IPS-NIHi7 (cell line): ENCODE results near the gene KRT3.

Experiments
- DNase-seq: peaks from one replicate; pipeline ENCODE4 v3.0.0; 2012; ENCODE audit warnings: mixed read lengths; ENCODE audit errors: extremely low spot score

Gene KRT3

GRCh38 chr12:52813885-52814709 is 18.2 kb upstream of the KRT3 start, which contains the start of gene KRT4:
Gene KRT4, minus strand, starts transcription at chr12:52814116. Its CDS starts 58 bp downstream, at chr12:52814058.
- no peak for DNase-seq

DNA sequence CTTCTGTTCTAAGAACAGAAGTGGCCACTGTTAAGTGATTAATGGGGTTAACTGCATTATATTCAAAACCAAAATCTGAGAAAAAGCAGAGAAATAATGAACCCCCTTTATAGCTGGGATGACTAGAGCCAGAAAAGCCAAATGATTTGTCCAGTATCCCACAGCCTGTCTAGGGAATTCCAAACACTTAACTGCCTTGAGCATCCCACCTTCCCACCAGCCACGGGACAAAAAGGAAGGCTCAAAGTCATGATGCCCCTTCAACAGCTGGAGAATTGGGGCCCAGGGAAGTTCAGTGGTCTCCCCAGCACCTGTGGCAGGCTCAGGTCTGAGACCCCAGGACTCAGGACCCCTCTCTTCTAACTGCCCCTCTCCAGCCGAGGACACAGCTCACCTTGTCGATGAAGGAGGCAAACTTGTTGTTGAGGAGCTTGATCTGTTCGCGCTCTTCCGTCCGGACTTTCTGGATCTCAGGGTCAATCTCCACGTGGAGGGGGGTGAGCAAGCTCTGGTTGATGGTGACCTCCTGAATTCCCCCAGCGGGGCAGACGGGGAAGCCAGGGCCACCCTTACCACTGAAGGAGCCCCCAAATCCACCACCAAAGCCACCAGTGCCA is 17.4 kb upstream of the KRT3 start:
- no peak for DNase-seq

GRCh38 chr12:52812749-52813148 is 16.8 kb upstream of the KRT3 start:
- no peak for DNase-seq

GRCh38 chr12:52812073-52812400 is 16.1 kb upstream of the KRT3 start:
- DNase-seq, result no peak

- no peak for DNase-seq
Observed at GRCh38 chr12:52811191-52812072, 15.5 kb upstream of the KRT3 start.

DNA sequence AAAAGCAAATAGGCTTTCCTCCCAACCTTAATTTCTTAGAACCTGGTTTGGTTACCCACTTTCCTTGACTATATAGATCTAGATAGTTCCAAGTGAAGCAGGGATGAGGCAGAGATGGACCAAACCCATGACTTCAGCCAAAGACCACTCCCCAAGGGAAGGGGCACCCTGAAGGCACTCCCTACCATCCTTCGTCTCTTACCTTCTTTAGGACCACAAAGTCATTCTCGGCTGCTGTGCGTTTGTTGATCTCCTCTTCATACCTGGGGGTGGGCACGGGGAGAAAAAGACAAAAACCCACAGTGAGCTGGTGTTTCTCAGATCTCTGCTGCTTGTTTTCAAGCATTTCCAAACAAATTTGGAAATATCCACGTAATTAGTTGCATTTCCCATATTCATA is 14.6 kb upstream of the KRT3 start:
- DNase-seq, result no peak

DNA sequence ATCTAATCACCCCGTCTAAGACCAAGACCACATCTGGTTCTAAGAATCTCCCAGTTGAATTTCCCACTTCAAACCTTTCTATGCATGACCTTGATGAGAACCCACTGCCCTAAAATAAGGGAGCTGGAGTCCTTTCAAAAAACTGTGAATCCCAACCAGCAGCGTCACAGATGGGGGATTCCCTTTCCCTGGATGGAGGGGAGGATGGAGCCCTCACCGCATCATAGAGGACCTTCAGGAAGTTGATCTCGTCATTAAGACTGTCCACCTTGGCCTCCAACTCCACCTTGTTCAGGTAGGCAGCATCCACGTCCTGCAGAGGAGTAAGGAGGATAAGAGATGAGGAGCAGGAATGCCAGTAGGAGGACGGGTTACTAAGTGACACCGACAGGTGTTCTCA is 13.2 kb upstream of the KRT3 start:
- no peak for DNase-seq

DNA sequence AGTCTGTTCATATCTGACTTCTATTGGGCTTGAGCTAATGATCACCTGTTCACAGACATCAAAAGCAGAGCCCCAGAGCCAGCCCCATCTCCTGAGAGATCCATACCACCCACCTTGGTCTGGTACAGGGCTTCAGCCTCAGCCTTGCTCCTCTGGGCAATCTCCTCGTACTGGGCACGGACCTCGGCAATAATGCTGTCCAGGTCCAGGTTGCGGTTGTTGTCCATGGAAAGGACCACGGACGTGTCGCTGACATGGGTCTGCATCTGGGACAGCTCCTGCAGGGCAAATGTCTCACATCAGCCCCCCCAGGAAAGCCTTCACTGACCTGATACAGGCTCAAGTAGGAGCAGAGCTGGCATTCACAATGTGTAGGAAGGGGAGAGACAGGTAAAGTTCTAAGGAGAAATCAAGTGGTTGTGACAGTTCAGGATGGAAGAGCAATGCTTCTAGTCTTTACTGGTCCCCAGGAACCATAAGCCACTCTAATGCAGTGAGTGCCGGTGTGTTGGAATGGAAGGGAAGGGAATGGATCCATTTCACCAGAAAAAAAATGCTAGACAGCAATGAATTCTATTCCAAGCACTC is 12.8 kb upstream of the KRT3 start:
- no peak for DNase-seq

DNA sequence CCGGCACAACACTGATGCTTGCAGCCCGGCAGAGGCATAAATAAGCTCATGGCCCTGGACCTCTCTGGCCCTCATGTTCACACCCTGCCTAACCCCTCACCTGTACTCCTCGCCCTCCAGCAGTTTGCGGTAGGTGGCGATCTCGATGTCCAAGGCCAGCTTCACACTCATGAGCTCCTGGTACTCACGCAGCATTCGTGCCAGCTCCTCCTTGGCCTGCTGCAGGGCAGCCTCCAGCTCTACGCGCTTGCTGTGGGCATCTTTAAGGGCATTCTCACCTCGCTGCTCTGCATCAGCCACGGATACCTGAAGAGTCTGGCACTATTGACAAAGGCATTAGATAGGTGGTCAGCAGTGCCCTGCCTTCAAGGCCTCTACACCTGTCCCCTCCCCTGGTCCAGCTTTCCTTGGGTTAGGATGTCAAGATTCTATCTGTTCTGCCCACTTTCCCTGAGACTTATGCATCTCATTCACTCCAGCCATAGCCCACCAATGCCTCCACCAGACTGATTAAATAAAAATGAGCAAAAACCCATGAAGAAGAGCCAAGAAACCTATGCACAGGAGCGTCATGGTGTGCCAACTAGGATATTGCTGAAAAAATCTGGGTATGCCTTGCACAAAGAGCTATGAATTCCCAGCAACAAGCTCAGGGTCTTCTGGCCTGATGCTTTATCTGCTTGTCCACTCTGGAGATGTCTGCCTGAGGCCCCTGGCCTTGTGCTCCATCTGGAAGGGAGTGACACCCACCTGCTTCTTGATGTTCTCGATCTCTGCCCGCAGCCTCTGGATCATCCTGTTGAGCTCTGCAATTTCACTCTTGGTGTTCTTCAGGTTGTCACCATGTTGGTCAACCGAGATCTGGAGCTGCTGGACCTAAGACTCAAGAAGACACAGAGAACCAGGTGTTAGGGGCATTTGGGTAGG is 11.9 kb upstream of the KRT3 start:
- DNase-seq, result no peak

DNA sequence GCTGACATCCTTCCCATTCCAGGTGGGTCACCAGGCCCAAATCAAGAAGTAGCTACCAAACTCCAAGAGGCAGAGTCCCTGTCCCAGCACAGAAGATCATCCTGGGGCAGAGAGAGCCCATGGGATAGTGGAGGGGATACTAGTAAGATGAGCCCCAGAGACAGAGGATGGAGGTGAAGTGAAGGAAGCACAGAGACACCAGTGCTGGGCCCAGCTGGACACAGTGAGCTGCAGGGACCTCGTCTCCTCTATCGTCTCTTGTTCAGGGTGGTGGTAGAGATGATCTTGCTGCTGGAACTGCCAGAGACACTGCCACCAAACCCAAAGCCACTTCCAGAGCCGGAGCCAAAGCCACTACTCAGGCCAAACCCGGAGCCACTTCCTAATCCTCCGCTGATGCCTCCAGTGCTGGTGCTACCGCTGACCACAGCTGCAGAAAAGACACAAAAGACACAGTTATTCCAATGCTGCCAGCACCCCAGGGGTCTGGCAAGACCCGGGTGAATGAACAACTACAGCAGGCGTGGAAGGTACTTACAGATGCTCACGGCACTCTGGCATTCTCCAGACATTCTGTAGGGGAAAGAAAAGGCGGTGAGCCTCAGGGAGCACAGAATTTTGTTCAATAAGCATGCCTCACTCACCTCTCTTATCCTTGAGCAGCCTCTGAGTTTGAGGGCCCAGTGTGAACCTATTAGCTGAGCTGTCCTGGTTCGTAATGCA is 11.1 kb upstream of the KRT3 start:
- no peak for DNase-seq

GRCh38 chr12:52806169-52806811 is 10.4 kb upstream of the KRT3 start:
- DNase-seq, result no peak

DNA sequence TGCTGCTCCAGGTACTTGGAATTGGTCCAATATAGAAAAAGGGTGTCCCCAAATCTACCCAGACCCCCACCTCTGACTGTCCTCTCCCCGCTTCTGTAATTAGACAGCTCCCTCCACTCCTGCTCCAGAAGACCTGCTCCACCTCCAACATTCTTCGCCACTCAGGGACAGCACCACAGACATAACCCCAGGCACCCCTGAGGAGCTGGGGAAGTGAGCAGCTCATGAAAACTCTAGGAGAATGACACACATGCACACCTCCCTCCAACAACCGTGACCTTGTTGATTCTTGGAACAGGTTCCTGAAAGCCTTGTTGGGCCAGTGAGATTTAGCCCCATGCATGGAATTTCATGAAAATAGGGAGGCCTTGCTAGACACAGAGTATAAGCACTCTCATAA is 9.8 kb upstream of the KRT3 start:
- no peak for DNase-seq

DNA sequence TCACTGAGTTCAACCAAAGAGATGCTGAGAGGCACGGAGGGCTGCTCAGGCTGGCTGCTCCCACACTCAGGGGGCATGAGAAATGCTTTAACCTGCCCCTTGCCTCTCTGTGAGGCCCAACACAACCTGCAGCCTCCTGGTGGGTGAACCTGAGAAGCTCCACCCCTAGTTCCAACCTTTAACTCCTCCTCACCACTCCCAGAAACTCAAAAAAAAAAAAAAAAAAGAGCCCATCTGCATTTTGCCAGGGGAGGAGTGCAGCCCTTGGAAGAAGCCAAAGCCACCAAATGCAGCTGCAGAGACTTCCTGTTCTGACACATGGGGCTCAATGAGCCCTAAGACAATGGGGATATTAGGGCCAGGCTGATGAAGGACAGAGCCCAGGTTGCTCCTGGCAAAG is 9.1 kb upstream of the KRT3 start:
- DNase-seq, result peak; percentile 84

DNA sequence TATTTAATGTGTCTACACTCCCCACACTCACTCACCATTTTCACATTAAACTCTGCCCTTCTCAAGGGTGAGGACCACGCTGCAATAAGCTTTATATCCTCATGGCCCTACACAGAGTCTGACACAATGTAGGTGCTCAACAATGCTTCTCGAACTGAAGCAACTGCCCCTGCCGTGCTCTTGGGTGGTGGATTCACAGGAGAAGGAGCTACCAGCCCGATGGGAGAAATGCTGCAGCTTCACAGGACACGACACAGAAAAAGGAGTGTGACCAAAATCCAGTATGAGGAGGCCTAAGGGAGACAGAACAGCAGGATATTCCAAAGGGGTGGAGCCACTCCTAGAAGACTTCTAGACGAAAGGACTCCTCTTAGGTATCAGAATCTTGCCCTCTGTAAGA is 6.5 kb upstream of the KRT3 start:
- no peak for DNase-seq

GRCh38 chr12:52801773-52802172 is 5.9 kb upstream of the KRT3 start:
- no peak for DNase-seq

GRCh38 chr12:52800259-52800917 is 4.5 kb upstream of the KRT3 start:
- no peak for DNase-seq

DNA sequence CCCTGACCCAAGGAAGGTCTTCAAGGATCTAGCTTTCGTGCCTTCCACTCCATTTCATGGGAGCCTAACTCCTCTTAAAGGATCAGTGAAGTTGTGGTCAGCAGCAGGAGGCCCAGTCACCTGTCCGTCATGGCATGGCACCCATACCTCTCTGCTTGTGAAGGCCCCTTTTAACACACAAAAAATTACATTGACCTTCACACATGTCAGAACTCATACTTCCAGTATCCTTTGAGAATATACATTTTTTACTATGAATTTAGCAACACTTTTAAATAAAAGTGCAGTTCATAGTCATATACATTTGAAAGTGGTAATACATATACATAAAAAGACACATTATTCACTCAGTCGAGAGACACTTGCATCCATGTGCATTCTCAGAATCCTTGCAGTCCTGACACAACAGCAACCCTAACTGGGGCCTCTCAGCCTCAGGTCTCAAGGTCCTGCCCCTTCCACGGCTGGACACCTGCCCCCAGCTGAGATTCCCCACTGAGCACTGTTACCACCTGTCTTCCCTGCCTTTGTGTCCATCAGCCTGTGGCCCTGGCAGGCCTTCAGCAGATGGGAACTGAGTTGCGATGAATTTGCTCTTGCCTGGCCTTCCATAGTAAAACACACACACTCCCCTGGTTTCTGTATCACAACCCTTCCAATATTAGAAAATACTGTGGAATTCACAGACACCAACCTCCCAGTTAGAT is 3.7 kb upstream of the KRT3 start:
- DNase-seq, result no peak

GRCh38 chr12:52798671-52799504 is 3.0 kb upstream of the KRT3 start:
- no peak for DNase-seq
